Measurements from ENCODE around the gene RREB1.

- TF ChIP-seq REST (IDR thresholded peaks at IDR 0.05; ENCODE audit: insufficient replicate concordance, low read depth), result no peak
- TF ChIP-seq CTCF (IDR thresholded peaks at IDR 0.05; ENCODE audit: insufficient read depth, low read length), result no peak
- no peak for TF ChIP-seq GABPA (IDR thresholded peaks at IDR 0.05; ENCODE audit: low read depth)
Observed at GRCh38 chr6:7190791-7191190, 83.0 kb downstream of the RREB1 start.
